WTC11 (cell line): ENCODE results near the gene TANC1. TPM values are rescaled to one million over a fixed set of nuclear protein-coding genes. Genes with fewer than 3 reads are reported as not detected.

Experiments used
- ATAC-seq: fragments of 200-7000 bp; cut with Tn5 transposase; 2 replicates; pipeline ENCODE4 v1.10.0; 2021; ENCODE audit warnings: mild to moderate bottlenecking, moderate library complexity
- CTCF ChIA-PET: fragments of 300-600 bp; sonication (Branson Sonifier 250); formaldehyde crosslinking; loops from one replicate; lab custom pipeline; 2021; ENCODE audit warnings: antibody characterized with exemption; lab: Charles Lee
- POLR2A ChIA-PET: fragments of 350-600 bp; sonication (Branson Sonifier 250); formaldehyde crosslinking; loops from one replicate; lab custom pipeline; 2021; ENCODE audit warnings: antibody characterized with exemption; lab: Charles Lee
- DNase-seq: peaks from one replicate; pipeline ENCODE4 v3.0.0; 2021; ENCODE audit warnings: low spot score
- H3K27ac Mint-ChIP-seq: 2 replicates; pipeline ENCODE4 v1.8.0; 2021; ENCODE audit warnings: mixed read lengths
- H3K27me3 Mint-ChIP-seq: 2 replicates; pipeline ENCODE4 v1.8.0; 2021; ENCODE audit warnings: low read depth, mild to moderate bottlenecking, moderate library complexity, mixed read lengths
- H3K36me3 Mint-ChIP-seq: 2 replicates; pipeline ENCODE4 v1.8.0; 2021; ENCODE audit warnings: mixed read lengths
- H3K4me1 Mint-ChIP-seq: 2 replicates; pipeline ENCODE4 v1.8.0; 2022; ENCODE audit warnings: mixed read lengths
- H3K4me3 Mint-ChIP-seq: 2 replicates; pipeline ENCODE4 v1.8.0; 2021; ENCODE audit warnings: mild to moderate bottlenecking, moderate library complexity, mixed read lengths
- H3K9me3 Mint-ChIP-seq: 2 replicates; pipeline ENCODE4 v1.8.0; 2021; ENCODE audit warnings: mixed read lengths
- EMX1 ChIP-seq: fragments of 250-450 bp; sonication (Bioruptor Pico); IDR thresholded peaks from 2 replicates; pipeline ENCODE4 v1.8.0; 2021; ENCODE audit warnings: mild to moderate bottlenecking
- ESRRA ChIP-seq: sonication (generic); formaldehyde crosslinking; IDR thresholded peaks from 2 replicates; pipeline ENCODE4 v1.8.1; 2022; ENCODE audit warnings: mild to moderate bottlenecking, missing genetic modification reagents, borderline replicate concordance
- GABPB1 ChIP-seq: sonication (generic); formaldehyde crosslinking; IDR thresholded peaks from 2 replicates; pipeline ENCODE4 v1.8.1; 2023; ENCODE audit warnings: mild to moderate bottlenecking, missing genetic modification reagents
- GRHL2 ChIP-seq: fragments of 250-450 bp; sonication (Bioruptor Pico); IDR thresholded peaks from 2 replicates; pipeline ENCODE4 v1.8.0; 2022; ENCODE audit warnings: mild to moderate bottlenecking, moderate library complexity; ENCODE audit not compliant: insufficient replicate concordance, severe bottlenecking
- JUN ChIP-seq: sonication (generic); formaldehyde crosslinking; IDR thresholded peaks from 2 replicates; pipeline ENCODE4 v1.8.0; 2023; ENCODE audit warnings: mild to moderate bottlenecking, missing genetic modification reagents
- KAT7 ChIP-seq: sonication (generic); formaldehyde crosslinking; IDR thresholded peaks from 2 replicates; pipeline ENCODE4 v1.8.1; 2023; ENCODE audit warnings: missing genetic modification reagents, mild to moderate bottlenecking, borderline replicate concordance
- NR1H2 ChIP-seq: sonication (generic); formaldehyde crosslinking; IDR thresholded peaks from 2 replicates; pipeline ENCODE4 v1.9.0; 2021; ENCODE audit warnings: mild to moderate bottlenecking, moderate library complexity, missing genetic modification reagents
- OVOL2 ChIP-seq: fragments of 250-450 bp; sonication (Bioruptor Pico); IDR thresholded peaks from 2 replicates; pipeline ENCODE4 v1.9.0; 2021; ENCODE audit warnings: mild to moderate bottlenecking, borderline replicate concordance
- SMAD3 ChIP-seq: sonication (generic); formaldehyde crosslinking; IDR thresholded peaks from 2 replicates; pipeline ENCODE4 v1.8.0; 2022; ENCODE audit warnings: missing genetic modification reagents, mild to moderate bottlenecking, borderline replicate concordance
- TEAD1 ChIP-seq: sonication (generic); formaldehyde crosslinking; IDR thresholded peaks from 2 replicates; pipeline ENCODE4 v1.8.0; 2022; ENCODE audit warnings: mild to moderate bottlenecking, missing genetic modification reagents
- total RNA-seq: library from RNA; stranded (reverse); gene quantifications from 3 replicates; pipeline ENCODE4 v1.2.3, GENCODE V29; 2021
- TF ChIP-seq, protein P1 (sequence below): sonication (generic); formaldehyde crosslinking; IDR thresholded peaks from 2 replicates; pipeline ENCODE4 v1.8.1; 2023; ENCODE audit warnings: mild to moderate bottlenecking, missing genetic modification reagents, moderate library complexity
- TF ChIP-seq, protein P2 (sequence below): fragments of 250-450 bp; sonication (Bioruptor Pico); IDR thresholded peaks from 2 replicates; pipeline ENCODE4 v1.9.0; 2021; ENCODE audit warnings: moderate library complexity, mild to moderate bottlenecking, inconsistent platforms, borderline replicate concordance
- TF ChIP-seq, protein P3 (sequence below): sonication (generic); formaldehyde crosslinking; IDR thresholded peaks from 2 replicates; pipeline ENCODE4 v1.8.0; 2022; ENCODE audit warnings: missing genetic modification reagents
- TF ChIP-seq, protein P4 (sequence below): sonication (generic); formaldehyde crosslinking; IDR thresholded peaks from 2 replicates; pipeline ENCODE4 v1.8.0; 2023; ENCODE audit warnings: mild to moderate bottlenecking, missing genetic modification reagents
- TF ChIP-seq, protein P5 (sequence below): sonication (generic); formaldehyde crosslinking; IDR thresholded peaks from 2 replicates; pipeline ENCODE4 v1.8.0; 2022; ENCODE audit warnings: mild to moderate bottlenecking, missing genetic modification reagents
- TF ChIP-seq, protein P6 (sequence below): sonication (generic); formaldehyde crosslinking; IDR thresholded peaks from 2 replicates; pipeline ENCODE4 v1.8.1; 2022; ENCODE audit warnings: low read depth, missing genetic modification reagents, borderline replicate concordance
- TF ChIP-seq, protein P7 (sequence below): fragments of 250-450 bp; sonication (Bioruptor Pico); IDR thresholded peaks from 2 replicates; pipeline ENCODE4 v2.1.2; 2022; ENCODE audit warnings: mild to moderate bottlenecking, moderate library complexity

TANC1 gene
- total RNA-seq, 1 experiment from 2014 or later = 11.6 TPM

DNA sequence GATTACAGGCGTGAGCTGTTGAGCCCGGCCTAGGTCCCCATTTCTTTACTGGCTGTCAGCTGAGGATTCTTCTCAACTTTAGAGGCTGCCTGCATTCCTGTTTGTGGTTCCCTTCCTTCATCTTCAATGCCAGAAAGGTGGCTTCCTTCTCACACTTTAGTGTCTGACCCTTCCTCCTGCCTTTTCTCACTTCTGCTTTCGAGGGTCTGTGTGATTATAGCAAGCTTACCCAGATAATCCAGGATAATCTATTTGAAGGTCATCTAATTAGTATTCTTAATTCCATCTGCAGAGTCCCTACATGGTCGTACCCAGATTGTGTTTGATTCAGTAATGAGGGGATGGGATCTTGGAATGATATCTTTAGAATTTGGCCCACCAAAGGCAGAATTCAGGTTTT lies 157.4 kb downstream of the TANC1 start:
- H3K9me3 Mint-ChIP-seq = no peaks in the 10 kb centered on the region
- ChIA-PET CTCF (no interaction called here), POLR2A (no interaction called here)
- no peaks in the 10 kb centered on the region for H3K36me3 Mint-ChIP-seq
- no peak for ATAC-seq
- no peaks in the 10 kb centered on the region for H3K27me3 Mint-ChIP-seq
- no peak overlapping the region for H3K4me3 Mint-ChIP-seq
- no peak for DNase-seq
- H3K27ac Mint-ChIP-seq = no peak overlapping the region
- no peak for TF ChIP-seq JUN (CRISPR knock-in tag)
- TF ChIP-seq NR1H2 (CRISPR knock-in tag) = no peak
- no peak for TF ChIP-seq EMX1 (CRISPR knock-in tag)
- TF ChIP-seq, protein P1, sequence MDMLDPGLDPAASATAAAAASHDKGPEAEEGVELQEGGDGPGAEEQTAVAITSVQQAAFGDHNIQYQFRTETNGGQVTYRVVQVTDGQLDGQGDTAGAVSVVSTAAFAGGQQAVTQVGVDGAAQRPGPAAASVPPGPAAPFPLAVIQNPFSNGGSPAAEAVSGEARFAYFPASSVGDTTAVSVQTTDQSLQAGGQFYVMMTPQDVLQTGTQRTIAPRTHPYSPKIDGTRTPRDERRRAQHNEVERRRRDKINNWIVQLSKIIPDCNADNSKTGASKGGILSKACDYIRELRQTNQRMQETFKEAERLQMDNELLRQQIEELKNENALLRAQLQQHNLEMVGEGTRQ (CRISPR knock-in tag) = no peak
- TF ChIP-seq, protein P2, sequence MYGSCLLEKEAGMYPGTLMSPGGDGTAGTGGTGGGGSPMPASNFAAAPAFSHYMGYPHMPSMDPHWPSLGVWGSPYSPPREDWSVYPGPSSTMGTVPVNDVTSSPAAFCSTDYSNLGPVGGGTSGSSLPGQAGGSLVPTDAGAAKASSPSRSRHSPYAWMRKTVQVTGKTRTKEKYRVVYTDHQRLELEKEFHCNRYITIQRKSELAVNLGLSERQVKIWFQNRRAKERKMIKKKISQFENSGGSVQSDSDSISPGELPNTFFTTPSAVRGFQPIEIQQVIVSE (CRISPR knock-in tag) = no peak
- TF ChIP-seq SMAD3 (CRISPR knock-in tag) = no peak
- TF ChIP-seq, protein P3, sequence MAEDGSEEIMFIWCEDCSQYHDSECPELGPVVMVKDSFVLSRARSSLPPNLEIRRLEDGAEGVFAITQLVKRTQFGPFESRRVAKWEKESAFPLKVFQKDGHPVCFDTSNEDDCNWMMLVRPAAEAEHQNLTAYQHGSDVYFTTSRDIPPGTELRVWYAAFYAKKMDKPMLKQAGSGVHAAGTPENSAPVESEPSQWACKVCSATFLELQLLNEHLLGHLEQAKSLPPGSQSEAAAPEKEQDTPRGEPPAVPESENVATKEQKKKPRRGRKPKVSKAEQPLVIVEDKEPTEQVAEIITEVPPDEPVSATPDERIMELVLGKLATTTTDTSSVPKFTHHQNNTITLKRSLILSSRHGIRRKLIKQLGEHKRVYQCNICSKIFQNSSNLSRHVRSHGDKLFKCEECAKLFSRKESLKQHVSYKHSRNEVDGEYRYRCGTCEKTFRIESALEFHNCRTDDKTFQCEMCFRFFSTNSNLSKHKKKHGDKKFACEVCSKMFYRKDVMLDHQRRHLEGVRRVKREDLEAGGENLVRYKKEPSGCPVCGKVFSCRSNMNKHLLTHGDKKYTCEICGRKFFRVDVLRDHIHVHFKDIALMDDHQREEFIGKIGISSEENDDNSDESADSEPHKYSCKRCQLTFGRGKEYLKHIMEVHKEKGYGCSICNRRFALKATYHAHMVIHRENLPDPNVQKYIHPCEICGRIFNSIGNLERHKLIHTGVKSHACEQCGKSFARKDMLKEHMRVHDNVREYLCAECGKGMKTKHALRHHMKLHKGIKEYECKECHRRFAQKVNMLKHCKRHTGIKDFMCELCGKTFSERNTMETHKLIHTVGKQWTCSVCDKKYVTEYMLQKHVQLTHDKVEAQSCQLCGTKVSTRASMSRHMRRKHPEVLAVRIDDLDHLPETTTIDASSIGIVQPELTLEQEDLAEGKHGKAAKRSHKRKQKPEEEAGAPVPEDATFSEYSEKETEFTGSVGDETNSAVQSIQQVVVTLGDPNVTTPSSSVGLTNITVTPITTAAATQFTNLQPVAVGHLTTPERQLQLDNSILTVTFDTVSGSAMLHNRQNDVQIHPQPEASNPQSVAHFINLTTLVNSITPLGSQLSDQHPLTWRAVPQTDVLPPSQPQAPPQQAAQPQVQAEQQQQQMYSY = no peak
- TF ChIP-seq, protein P4, sequence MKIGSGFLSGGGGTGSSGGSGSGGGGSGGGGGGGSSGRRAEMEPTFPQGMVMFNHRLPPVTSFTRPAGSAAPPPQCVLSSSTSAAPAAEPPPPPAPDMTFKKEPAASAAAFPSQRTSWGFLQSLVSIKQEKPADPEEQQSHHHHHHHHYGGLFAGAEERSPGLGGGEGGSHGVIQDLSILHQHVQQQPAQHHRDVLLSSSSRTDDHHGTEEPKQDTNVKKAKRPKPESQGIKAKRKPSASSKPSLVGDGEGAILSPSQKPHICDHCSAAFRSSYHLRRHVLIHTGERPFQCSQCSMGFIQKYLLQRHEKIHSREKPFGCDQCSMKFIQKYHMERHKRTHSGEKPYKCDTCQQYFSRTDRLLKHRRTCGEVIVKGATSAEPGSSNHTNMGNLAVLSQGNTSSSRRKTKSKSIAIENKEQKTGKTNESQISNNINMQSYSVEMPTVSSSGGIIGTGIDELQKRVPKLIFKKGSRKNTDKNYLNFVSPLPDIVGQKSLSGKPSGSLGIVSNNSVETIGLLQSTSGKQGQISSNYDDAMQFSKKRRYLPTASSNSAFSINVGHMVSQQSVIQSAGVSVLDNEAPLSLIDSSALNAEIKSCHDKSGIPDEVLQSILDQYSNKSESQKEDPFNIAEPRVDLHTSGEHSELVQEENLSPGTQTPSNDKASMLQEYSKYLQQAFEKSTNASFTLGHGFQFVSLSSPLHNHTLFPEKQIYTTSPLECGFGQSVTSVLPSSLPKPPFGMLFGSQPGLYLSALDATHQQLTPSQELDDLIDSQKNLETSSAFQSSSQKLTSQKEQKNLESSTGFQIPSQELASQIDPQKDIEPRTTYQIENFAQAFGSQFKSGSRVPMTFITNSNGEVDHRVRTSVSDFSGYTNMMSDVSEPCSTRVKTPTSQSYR (CRISPR knock-in tag) = no peak
- TF ChIP-seq KAT7 (CRISPR knock-in tag) = no peak
- TF ChIP-seq TEAD1 (CRISPR knock-in tag) = no peak
- TF ChIP-seq, protein P5, sequence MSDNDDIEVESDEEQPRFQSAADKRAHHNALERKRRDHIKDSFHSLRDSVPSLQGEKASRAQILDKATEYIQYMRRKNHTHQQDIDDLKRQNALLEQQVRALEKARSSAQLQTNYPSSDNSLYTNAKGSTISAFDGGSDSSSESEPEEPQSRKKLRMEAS (CRISPR knock-in tag) = no peak
- TF ChIP-seq, protein P6, sequence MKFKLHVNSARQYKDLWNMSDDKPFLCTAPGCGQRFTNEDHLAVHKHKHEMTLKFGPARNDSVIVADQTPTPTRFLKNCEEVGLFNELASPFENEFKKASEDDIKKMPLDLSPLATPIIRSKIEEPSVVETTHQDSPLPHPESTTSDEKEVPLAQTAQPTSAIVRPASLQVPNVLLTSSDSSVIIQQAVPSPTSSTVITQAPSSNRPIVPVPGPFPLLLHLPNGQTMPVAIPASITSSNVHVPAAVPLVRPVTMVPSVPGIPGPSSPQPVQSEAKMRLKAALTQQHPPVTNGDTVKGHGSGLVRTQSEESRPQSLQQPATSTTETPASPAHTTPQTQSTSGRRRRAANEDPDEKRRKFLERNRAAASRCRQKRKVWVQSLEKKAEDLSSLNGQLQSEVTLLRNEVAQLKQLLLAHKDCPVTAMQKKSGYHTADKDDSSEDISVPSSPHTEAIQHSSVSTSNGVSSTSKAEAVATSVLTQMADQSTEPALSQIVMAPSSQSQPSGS (CRISPR knock-in tag) = no peak
- TF ChIP-seq GABPB1 (CRISPR knock-in tag) = no peak
- no peak for TF ChIP-seq ESRRA (CRISPR knock-in tag)
- TF ChIP-seq, protein P7, sequence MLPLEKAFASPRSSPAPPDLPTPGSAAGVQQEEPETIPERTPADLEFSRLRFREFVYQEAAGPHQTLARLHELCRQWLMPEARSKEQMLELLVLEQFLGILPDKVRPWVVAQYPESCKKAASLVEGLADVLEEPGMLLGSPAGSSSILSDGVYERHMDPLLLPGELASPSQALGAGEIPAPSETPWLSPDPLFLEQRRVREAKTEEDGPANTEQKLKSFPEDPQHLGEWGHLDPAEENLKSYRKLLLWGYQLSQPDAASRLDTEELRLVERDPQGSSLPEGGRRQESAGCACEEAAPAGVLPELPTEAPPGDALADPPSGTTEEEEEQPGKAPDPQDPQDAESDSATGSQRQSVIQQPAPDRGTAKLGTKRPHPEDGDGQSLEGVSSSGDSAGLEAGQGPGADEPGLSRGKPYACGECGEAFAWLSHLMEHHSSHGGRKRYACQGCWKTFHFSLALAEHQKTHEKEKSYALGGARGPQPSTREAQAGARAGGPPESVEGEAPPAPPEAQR (CRISPR knock-in tag) = no peak
- no peak for TF ChIP-seq OVOL2 (CRISPR knock-in tag)
- no peak for TF ChIP-seq GRHL2
- peaks cover 17% of the 10 kb centered on the region for H3K4me1 Mint-ChIP-seq
